GM18507 (cell line): Measurements from ENCODE around the gene PPIC.
A peak's percentile ranks its signal among the peaks of the same experiment; 100 is the strongest.

Experiments used
- DNase-seq: peaks from one replicate; pipeline ENCODE4 v3.0.0; 2011; ENCODE audit warnings: low read depth; ENCODE audit not compliant: insufficient read length; ENCODE audit errors: extremely low spot score
- FAIRE-seq: peaks from 2 replicates; lab custom pipeline; 2011; peaks lifted over from hg19 to GRCh38; lab: Jason Lieb, UNC

The PPIC gene

GRCh38 chr5:123036391-123037103, at the start of gene PPIC:
PPIC (minus strand) TSS chr5:123036725; CDS start chr5:123036625, 100 bp downstream.
- DNase-seq (peak; percentile 37), FAIRE-seq (no peak)

GRCh38 chr5:123085638-123086286, 49.2 kb upstream of the PPIC start:
- DNase-seq: no peak
- no peak for FAIRE-seq

GRCh38 chr5:123084730-123085605, 48.4 kb upstream of the PPIC start:
- FAIRE-seq (no peak), DNase-seq (no peak)

GRCh38 chr5:123083298-123083697, 46.8 kb upstream of the PPIC start:
- no peak for FAIRE-seq
- DNase-seq: no peak

- FAIRE-seq (no peak), DNase-seq (no peak)
These were observed 43.7 kb upstream of the PPIC start for GRCh38 chr5:123080215-123080614.

GRCh38 chr5:123075521-123076163, 39.1 kb upstream of the PPIC start:
- FAIRE-seq (no peak), DNase-seq (no peak)

- DNase-seq: no peak
- no peak for FAIRE-seq
These were observed 31.9 kb upstream of the PPIC start for GRCh38 chr5:123068368-123068938.

- FAIRE-seq: no peak
These were observed 29.5 kb upstream of the PPIC start for GRCh38 chr5:123066016-123066415.

GRCh38 chr5:123059455-123059854, 22.9 kb upstream of the PPIC start:
- no peak for FAIRE-seq

More at GRCh38 chr5:123066016-123066415, 29.5 kb upstream of the PPIC start:
- DNase-seq: no peak

GRCh38 chr5:123051206-123051605, 14.7 kb upstream of the PPIC start:
- no peak for FAIRE-seq
- DNase-seq: no peak

More at GRCh38 chr5:123059455-123059854, 22.9 kb upstream of the PPIC start:
- DNase-seq: no peak

- FAIRE-seq: no peak
- DNase-seq: no peak
These were observed 11.2 kb upstream of the PPIC start for GRCh38 chr5:123047706-123048105.

- FAIRE-seq (no peak), DNase-seq (no peak)
These were observed 9.7 kb upstream of the PPIC start for GRCh38 chr5:123046222-123046621.

- FAIRE-seq (no peak), DNase-seq (no peak)
These were observed 8.5 kb upstream of the PPIC start for GRCh38 chr5:123044926-123045617.

- DNase-seq: no peak
- no peak for FAIRE-seq
These were observed 3.1 kb upstream of the PPIC start for GRCh38 chr5:123039673-123040072.

GRCh38 chr5:123037104-123037418, 536 bp upstream of the PPIC start:
- DNase-seq: no peak
- no peak for FAIRE-seq

- DNase-seq (no peak), FAIRE-seq (no peak)
These were observed 571 bp downstream of the PPIC start for GRCh38 chr5:123035918-123036390.

- FAIRE-seq: peak; percentile 56
- DNase-seq: no peak
These were observed 1.1 kb downstream of the PPIC start for GRCh38 chr5:123035360-123035917.

- no peak for FAIRE-seq
These were observed 3.3 kb downstream of the PPIC start for GRCh38 chr5:123033157-123033671.

More at GRCh38 chr5:123033157-123033671, 3.3 kb downstream of the PPIC start:
- no peak for DNase-seq
